ENCODE data around the gene LIN7A.

LIN7A gene

DNA sequence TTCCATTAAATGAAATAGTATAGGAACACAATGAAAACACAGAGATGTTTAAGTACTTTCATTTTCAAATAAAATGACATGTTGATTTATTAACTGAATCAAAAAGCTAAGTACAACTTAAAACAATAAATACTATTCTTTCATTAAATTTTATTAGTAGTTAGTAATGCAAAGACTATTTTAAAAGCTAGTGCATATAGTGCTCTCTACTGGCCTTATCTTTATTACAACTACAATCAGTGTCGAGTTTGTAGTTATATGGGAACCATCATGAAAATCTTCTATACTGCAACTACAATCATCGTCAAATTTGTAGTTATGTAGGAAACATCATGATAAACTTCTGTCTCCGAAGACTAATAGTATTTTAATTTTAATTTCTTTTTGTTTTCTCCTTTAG is 8.9 kb upstream of the LIN7A start:
- Histone ChIP-seq H3K27me3 (ENCODE audit: insufficient read depth, low read depth, severe bottlenecking) (no peaks in the 10 kb centered on the region), H3K27ac (no peak overlapping the region), H3K4me3 (ENCODE audit: low read depth, low read length) (no peak overlapping the region), H3K36me3 (no peaks in the 10 kb centered on the region), H3K9me3 (ENCODE audit: severe bottlenecking) (no peaks in the 10 kb centered on the region)
- no peak for DNase-seq
- TF ChIP-seq CTCF (IDR thresholded peaks at IDR 0.05; ENCODE audit: low read depth, low read length), result no peak

DNA sequence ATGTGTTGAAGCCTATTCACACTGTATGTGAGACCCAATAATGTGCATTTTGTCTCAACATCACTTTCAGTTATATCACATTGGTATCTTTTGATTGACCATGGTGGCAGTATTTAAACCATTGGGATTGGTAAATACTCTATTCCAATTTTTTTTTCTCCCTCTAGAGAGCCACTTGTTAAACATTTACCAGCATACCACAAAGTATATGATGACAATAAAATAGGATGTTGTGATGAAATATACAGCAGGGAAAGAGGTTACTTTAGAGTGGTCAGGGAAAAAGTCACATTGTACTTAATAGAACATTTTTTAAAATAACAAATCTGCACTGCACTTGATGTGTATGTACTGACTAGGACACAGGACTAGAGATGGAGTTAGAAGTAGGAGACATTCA is 5.6 kb upstream of the LIN7A start:
- no peaks in the 10 kb centered on the region for H3K27me3 ChIP-seq (ENCODE audit: insufficient read depth, low read depth, severe bottlenecking)
- TF ChIP-seq CTCF (IDR thresholded peaks at IDR 0.05; ENCODE audit: low read depth, low read length), result no peak
- H3K27ac ChIP-seq, result no peak overlapping the region
- H3K36me3 ChIP-seq, result no peaks in the 10 kb centered on the region
- no peak overlapping the region for H3K4me3 ChIP-seq (ENCODE audit: low read depth, low read length)
- DNase-seq, result no peak
- H3K9me3 ChIP-seq (ENCODE audit: severe bottlenecking), result no peaks in the 10 kb centered on the region

GRCh38 chr12:80941916-80942315 is 4.2 kb upstream of the LIN7A start:
- DNase-seq, result no peak
- H3K27ac ChIP-seq, result no peak overlapping the region
- no peak overlapping the region for H3K4me3 ChIP-seq (ENCODE audit: low read depth, low read length)
- TF ChIP-seq CTCF (IDR thresholded peaks at IDR 0.05; ENCODE audit: low read depth, low read length), result no peak
- H3K36me3 ChIP-seq, result peaks cover 1% of the 10 kb centered on the region; the same call in 1 of the 2 replicates
- no peaks in the 10 kb centered on the region for H3K9me3 ChIP-seq (ENCODE audit: severe bottlenecking)
- no peaks in the 10 kb centered on the region for H3K27me3 ChIP-seq (ENCODE audit: insufficient read depth, low read depth, severe bottlenecking)

GRCh38 chr12:80939231-80939950 is 1.7 kb upstream of the LIN7A start:
- Histone ChIP-seq H3K9me3 (ENCODE audit: severe bottlenecking) (no peaks in the 10 kb centered on the region), H3K36me3 (peaks cover 4% of the 10 kb centered on the region; the same call in 1 of the 2 replicates), H3K4me3 (ENCODE audit: low read depth, low read length) (no peak overlapping the region), H3K27ac (no peak overlapping the region), H3K27me3 (ENCODE audit: insufficient read depth, low read depth, severe bottlenecking) (no peaks in the 10 kb centered on the region)
- peak; percentile 17 for DNase-seq
- TF ChIP-seq CTCF (IDR thresholded peaks at IDR 0.05; ENCODE audit: low read depth, low read length), result no peak

- no peaks in the 10 kb centered on the region for H3K9me3 ChIP-seq (ENCODE audit: severe bottlenecking)
- no peak for DNase-seq
- H3K27ac ChIP-seq, result no peak overlapping the region
- no peaks in the 10 kb centered on the region for H3K27me3 ChIP-seq (ENCODE audit: insufficient read depth, low read depth, severe bottlenecking)
- peaks cover 4% of the 10 kb centered on the region; the same call in 1 of the 2 replicates for H3K36me3 ChIP-seq
- TF ChIP-seq CTCF (IDR thresholded peaks at IDR 0.05; ENCODE audit: low read depth, low read length), result no peak
- peak overlapping the region; percentile 85 for H3K4me3 ChIP-seq (ENCODE audit: low read depth, low read length)
Observed at GRCh38 chr12:80938397-80938796, 663 bp upstream of the LIN7A start.
